PC-9 (cell line): Measurements from ENCODE around the gene TADA2B. TPM values are rescaled to one million over a fixed set of nuclear protein-coding genes. Genes with fewer than 3 reads are reported as not detected.

Experiments
- BruUV-seq: library from RNA; stranded (reverse); fragments of 400-500 nt; replicated peaks from 2 replicates; lab custom pipeline; 2021; lab: Mats Ljungman, UMichigan
- CTCF ChIA-PET: fragments of 300-600 bp; sonication (Branson Sonifier 250); formaldehyde crosslinking; loops from one replicate; lab custom pipeline; 2022; ENCODE audit warnings: antibody characterized with exemption; lab: Charles Lee
- POLR2A ChIA-PET: fragments of 300-600 bp; sonication (Branson Sonifier 250); formaldehyde crosslinking; loops from one replicate; lab custom pipeline; 2022; ENCODE audit warnings: antibody characterized with exemption; ENCODE audit not compliant: unreplicated experiment; lab: Charles Lee
- DNase-seq, 2 experiments: peaks; one replicate each; pipeline versions ENCODE4 v3.0.0 to v3.0.0-alpha.2; 2015 to 2022; ENCODE audit warnings: mixed read lengths in 1 of 2
- H2AFZ ChIP-seq: fragments of 200-600 bp; sonication (generic); 2 replicates; pipeline ENCODE4 v1.8.1; 2017; ENCODE audit warnings: antibody characterized with exemption
- H3F3A ChIP-seq: fragments of 200-600 bp; sonication (generic); 2 replicates; pipeline ENCODE4 v1.8.1; 2017; ENCODE audit warnings: antibody characterized with exemption, mild to moderate bottlenecking, low read depth; ENCODE audit not compliant: insufficient read depth
- H3K27ac ChIP-seq: fragments of 200-600 bp; sonication (generic); 2 replicates; pipeline ENCODE4 v1.6.1; 2016; ENCODE audit warnings: mixed run types
- H3K27me3 ChIP-seq: fragments of 200-600 bp; sonication (generic); 2 replicates; pipeline ENCODE4 v1.6.1; 2016; ENCODE audit warnings: low read depth, mixed run types; ENCODE audit not compliant: insufficient read depth
- H3K36me3 ChIP-seq: fragments of 200-600 bp; sonication (generic); 2 replicates; pipeline ENCODE4 v1.6.1; 2016; ENCODE audit warnings: low read depth, mixed run types
- H3K4me1 ChIP-seq: fragments of 200-600 bp; sonication (generic); replicated peaks from 2 replicates; pipeline ENCODE4 v1.6.1; 2016; ENCODE audit warnings: mixed run types; ENCODE audit not compliant: insufficient read depth
- H3K4me2 ChIP-seq: fragments of 200-600 bp; sonication (generic); 2 replicates; pipeline ENCODE4 v1.6.1; 2017; ENCODE audit warnings: mixed run types
- H3K4me3 ChIP-seq: fragments of 200-600 bp; sonication (generic); 2 replicates; pipeline ENCODE4 v1.6.1; 2016; ENCODE audit warnings: mixed run types
- H3K79me2 ChIP-seq: fragments of 200-600 bp; sonication (generic); 2 replicates; pipeline ENCODE4 v1.6.1; 2017; ENCODE audit warnings: low read depth, mixed run types
- H3K9me2 ChIP-seq: fragments of 200-600 bp; sonication (generic); 2 replicates; pipeline ENCODE4 v1.8.1; 2017; ENCODE audit warnings: mild to moderate bottlenecking; ENCODE audit not compliant: insufficient read depth
- H3K9me3 ChIP-seq: fragments of 200-600 bp; sonication (generic); 2 replicates; pipeline ENCODE4 v1.8.1; 2016; ENCODE audit warnings: low read depth; ENCODE audit not compliant: insufficient read depth
- H4K20me1 ChIP-seq: fragments of 200-600 bp; sonication (generic); 2 replicates; pipeline ENCODE4 v1.8.1; 2017; ENCODE audit not compliant: insufficient read depth
- EZH2 ChIP-seq: fragments of 200-600 bp; sonication (generic); IDR thresholded peaks from 2 replicates; pipeline ENCODE4 v1.8.0; 2017; ENCODE audit warnings: antibody characterized with exemption, low read depth
- intact Hi-C: fragments of 100-400 bp; cut with micrococcal nuclease; formaldehyde crosslinking; loops from one replicate; pipeline ENCODE4 v1.10.0; 2022; ENCODE audit not compliant: unreplicated experiment
- total RNA-seq: library from RNA; stranded (reverse); gene quantifications from 2 replicates; pipeline ENCODE4 v1.2.3, GENCODE V29; 2021
- TF ChIP-seq, protein P1 (sequence below): fragments of 200-600 bp; sonication (generic); conservative IDR thresholded peaks from 2 replicates; pipeline ENCODE4 v1.6.1; 2017; ENCODE audit warnings: mixed run types, antibody characterized with exemption, mild to moderate bottlenecking, moderate library complexity

The TADA2B gene
- total RNA-seq, 1 experiment from 2014 or later = 9.5 TPM

DNA sequence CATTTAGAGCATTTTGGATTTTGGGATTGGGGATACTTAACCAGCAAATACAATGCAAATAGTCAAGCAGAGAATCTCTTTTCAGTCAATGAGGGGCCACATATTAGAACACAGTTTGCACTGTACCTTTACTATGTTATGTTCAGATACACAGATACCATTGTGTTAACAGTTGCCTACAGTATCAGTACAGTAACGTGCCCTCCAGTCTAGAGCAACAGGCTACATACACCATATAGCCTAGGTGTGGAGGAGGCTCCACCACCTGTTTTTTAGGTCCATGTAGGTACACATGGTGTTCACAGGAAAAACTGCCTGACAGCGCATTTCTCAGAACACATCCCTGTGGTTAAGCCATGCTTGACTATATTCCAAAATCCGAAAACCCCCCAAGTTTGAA lies 15.6 kb downstream of the TADA2B start:
- Histone ChIP-seq H2AFZ (no peak overlapping the region), H4K20me1 (peaks cover 10% of the 10 kb centered on the region), H3K79me2 (no peaks in the 10 kb centered on the region), H3K4me2 (no peak overlapping the region), H3K27ac (no peak overlapping the region), H3F3A (peaks cover 22% of the 10 kb centered on the region; the same call in 1 of the 2 replicates), H3K9me3 (no peaks in the 10 kb centered on the region), H3K9me2 (no peaks in the 10 kb centered on the region), H3K36me3 (peaks cover 5% of the 10 kb centered on the region; the same call in 1 of the 2 replicates), H3K4me3 (no peak overlapping the region), H3K4me1 (no peaks in the 10 kb centered on the region), H3K27me3 (no peaks in the 10 kb centered on the region)
- DNase-seq = no peak
- no peak for TF ChIP-seq EZH2
- TF ChIP-seq, protein P1, sequence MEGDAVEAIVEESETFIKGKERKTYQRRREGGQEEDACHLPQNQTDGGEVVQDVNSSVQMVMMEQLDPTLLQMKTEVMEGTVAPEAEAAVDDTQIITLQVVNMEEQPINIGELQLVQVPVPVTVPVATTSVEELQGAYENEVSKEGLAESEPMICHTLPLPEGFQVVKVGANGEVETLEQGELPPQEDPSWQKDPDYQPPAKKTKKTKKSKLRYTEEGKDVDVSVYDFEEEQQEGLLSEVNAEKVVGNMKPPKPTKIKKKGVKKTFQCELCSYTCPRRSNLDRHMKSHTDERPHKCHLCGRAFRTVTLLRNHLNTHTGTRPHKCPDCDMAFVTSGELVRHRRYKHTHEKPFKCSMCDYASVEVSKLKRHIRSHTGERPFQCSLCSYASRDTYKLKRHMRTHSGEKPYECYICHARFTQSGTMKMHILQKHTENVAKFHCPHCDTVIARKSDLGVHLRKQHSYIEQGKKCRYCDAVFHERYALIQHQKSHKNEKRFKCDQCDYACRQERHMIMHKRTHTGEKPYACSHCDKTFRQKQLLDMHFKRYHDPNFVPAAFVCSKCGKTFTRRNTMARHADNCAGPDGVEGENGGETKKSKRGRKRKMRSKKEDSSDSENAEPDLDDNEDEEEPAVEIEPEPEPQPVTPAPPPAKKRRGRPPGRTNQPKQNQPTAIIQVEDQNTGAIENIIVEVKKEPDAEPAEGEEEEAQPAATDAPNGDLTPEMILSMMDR = no peak
- POLR2A ChIA-PET = no interaction called here
- no TSS peak for BruUV-seq
- CTCF ChIA-PET = no interaction called here
- intact Hi-C loops = no loop called here

DNA sequence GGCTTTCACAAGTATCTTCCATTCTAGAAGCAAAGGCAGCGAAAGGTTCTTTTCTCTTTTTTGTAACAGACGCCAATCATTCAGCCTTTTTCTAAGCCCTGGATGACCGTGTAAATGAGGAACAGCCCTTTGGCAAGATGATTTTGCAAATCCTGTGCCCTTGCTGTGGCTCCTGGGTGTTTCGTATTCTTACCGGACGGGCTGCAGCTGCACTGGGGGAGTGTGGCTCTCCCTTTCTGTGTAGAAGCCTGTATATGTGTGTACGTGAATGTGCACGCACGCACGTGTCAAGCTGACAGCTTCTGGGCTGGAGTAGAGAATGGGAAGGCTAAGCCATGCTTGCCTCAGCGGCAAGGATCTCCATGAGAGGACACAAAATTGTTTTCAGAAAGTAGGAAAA lies 16.5 kb downstream of the TADA2B start:
- H3K4me2 ChIP-seq = no peak overlapping the region
- BruUV-seq = no TSS peak
- DNase-seq = no peak
- no peaks in the 10 kb centered on the region for H3K9me2 ChIP-seq
- TF ChIP-seq EZH2 = no peak
- TF ChIP-seq, protein P1 = no peak
- H3F3A ChIP-seq = peaks cover 22% of the 10 kb centered on the region; the same call in 1 of the 2 replicates
- no peak overlapping the region for H3K27ac ChIP-seq
- H3K79me2 ChIP-seq = peaks cover 3% of the 10 kb centered on the region; the same call in 1 of the 2 replicates
- intact Hi-C loops = no loop called here
- peaks cover 16% of the 10 kb centered on the region for H4K20me1 ChIP-seq
- no peak overlapping the region for H2AFZ ChIP-seq
- no peaks in the 10 kb centered on the region for H3K4me1 ChIP-seq
- no peaks in the 10 kb centered on the region for H3K9me3 ChIP-seq
- ChIA-PET POLR2A (no interaction called here), CTCF (no interaction called here)
- H3K4me3 ChIP-seq = no peak overlapping the region
- H3K27me3 ChIP-seq = no peaks in the 10 kb centered on the region
- peaks cover 8% of the 10 kb centered on the region; the same call in 1 of the 2 replicates for H3K36me3 ChIP-seq

DNA sequence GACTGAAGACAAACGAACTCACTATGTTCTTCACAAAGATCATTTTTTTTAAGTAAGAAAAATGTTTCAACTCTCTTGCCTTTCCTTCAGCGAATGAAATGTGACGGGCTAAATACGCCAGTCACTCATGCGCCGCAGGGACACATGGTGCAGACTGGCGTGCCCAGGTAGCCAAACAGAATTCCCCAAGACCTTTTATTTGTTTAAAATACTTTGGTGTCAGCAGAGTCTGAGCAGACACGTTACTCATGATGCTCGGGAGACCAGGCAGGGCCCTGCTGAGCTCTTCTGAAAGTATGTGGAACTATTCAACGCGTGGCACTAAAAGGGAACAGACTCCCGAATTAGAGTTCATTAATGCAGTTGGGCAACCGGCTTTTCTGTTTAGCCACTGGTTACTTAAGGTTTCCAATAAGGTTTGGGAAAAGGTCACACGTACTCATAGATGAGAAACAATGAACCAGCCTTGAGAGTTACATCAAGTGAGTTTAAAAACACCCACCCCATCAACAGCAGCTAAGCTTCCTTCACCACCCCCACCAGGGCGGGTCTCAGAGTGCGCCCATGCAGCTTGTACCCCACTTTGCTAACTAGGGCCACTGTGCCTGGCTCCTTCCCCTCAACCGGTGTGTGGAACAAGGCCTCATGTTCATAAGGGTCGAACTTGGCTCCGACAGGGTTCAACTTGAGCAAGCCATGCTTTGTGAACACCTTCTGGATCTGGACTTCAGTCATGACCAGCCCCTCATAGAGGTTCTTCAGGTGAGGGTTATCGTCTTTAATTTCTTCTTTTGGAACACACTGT lies 17.4 kb downstream of the TADA2B start:
- peaks cover 12% of the 10 kb centered on the region for H3K79me2 ChIP-seq
- H3K27me3 ChIP-seq = no peaks in the 10 kb centered on the region
- H3K9me3 ChIP-seq = no peaks in the 10 kb centered on the region
- H3K4me3 ChIP-seq = no peak overlapping the region
- H3K4me2 ChIP-seq = no peak overlapping the region
- H4K20me1 ChIP-seq = peaks cover 25% of the 10 kb centered on the region
- peaks cover 22% of the 10 kb centered on the region; the same call in 1 of the 2 replicates for H3F3A ChIP-seq
- H3K4me1 ChIP-seq = no peaks in the 10 kb centered on the region
- intact Hi-C loops = no loop called here
- no TSS peak for BruUV-seq
- no peak overlapping the region for H2AFZ ChIP-seq
- H3K27ac ChIP-seq = no peak overlapping the region
- no peaks in the 10 kb centered on the region for H3K9me2 ChIP-seq
- no peak for DNase-seq
- POLR2A ChIA-PET = no interaction called here
- no peak for TF ChIP-seq EZH2
- TF ChIP-seq, protein P1 = no peak
- CTCF ChIA-PET = no interaction called here
- H3K36me3 ChIP-seq = peaks cover 8% of the 10 kb centered on the region; the same call in 1 of the 2 replicates
